ENCODE data around the gene PRRC2B.
"Not testable (repeated sequence)": the region's sequence is repeated elsewhere in the genome, so short reads cannot be mapped to it uniquely, and the experiment has no call there.

Gene PRRC2B

GRCh38 chr9:131370638-131371037, 23.2 kb upstream of the PRRC2B start:
- no peak for DNase-seq (ENCODE audit: low read depth)
- no peak overlapping the region for H3K4me3 ChIP-seq (ENCODE audit: low read depth, low read length)
- in situ Hi-C loops (cut with HindIII; ENCODE audit: low sequenced_read_pairs), result no loop called here
- TF ChIP-seq CTCF (IDR thresholded peaks at IDR 0.05; ENCODE audit: low read depth, low read length, missing control alignments), result no peak

GRCh38 chr9:131372599-131372973, 21.3 kb upstream of the PRRC2B start:
- in situ Hi-C loops (cut with HindIII; ENCODE audit: low sequenced_read_pairs); DNase-seq (ENCODE audit: low read depth): not testable (repeated sequence)
- peak overlapping the region; percentile 64 for H3K4me3 ChIP-seq (ENCODE audit: low read depth, low read length)

- H3K4me3 ChIP-seq (ENCODE audit: low read depth, low read length); in situ Hi-C loops (cut with HindIII; ENCODE audit: low sequenced_read_pairs); DNase-seq (ENCODE audit: low read depth): not testable (repeated sequence)
Measured at GRCh38 chr9:131374638-131375037, 19.2 kb upstream of the PRRC2B start.

- no peak overlapping the region for H3K4me3 ChIP-seq (ENCODE audit: low read depth, low read length)
- no peak for TF ChIP-seq CTCF (IDR thresholded peaks at IDR 0.05; ENCODE audit: low read depth, low read length, missing control alignments)
- in situ Hi-C loops (cut with HindIII; ENCODE audit: low sequenced_read_pairs), result no loop called here
- DNase-seq (ENCODE audit: low read depth), result no peak
Measured at GRCh38 chr9:131379056-131379455, 14.8 kb upstream of the PRRC2B start.

- in situ Hi-C loops (cut with HindIII; ENCODE audit: low sequenced_read_pairs), result no loop called here
- no peak overlapping the region for H3K4me3 ChIP-seq (ENCODE audit: low read depth, low read length)
- peak; percentile 88 for DNase-seq (ENCODE audit: low read depth)
- TF ChIP-seq CTCF (IDR thresholded peaks at IDR 0.05; ENCODE audit: low read depth, low read length, missing control alignments), result no peak
Measured at GRCh38 chr9:131382850-131383729, 10.8 kb upstream of the PRRC2B start.

GRCh38 chr9:131385296-131385695, 8.6 kb upstream of the PRRC2B start:
- TF ChIP-seq CTCF (IDR thresholded peaks at IDR 0.05; ENCODE audit: low read depth, low read length, missing control alignments), result no peak
- in situ Hi-C loops (cut with HindIII; ENCODE audit: low sequenced_read_pairs), result no loop called here

GRCh38 chr9:131386281-131386680, 7.6 kb upstream of the PRRC2B start:
- DNase-seq (ENCODE audit: low read depth), result no peak
- H3K4me3 ChIP-seq (ENCODE audit: low read depth, low read length), result no peak overlapping the region
- TF ChIP-seq CTCF (IDR thresholded peaks at IDR 0.05; ENCODE audit: low read depth, low read length, missing control alignments), result no peak
- in situ Hi-C loops (cut with HindIII; ENCODE audit: low sequenced_read_pairs), result no loop called here

More at GRCh38 chr9:131385296-131385695, 8.6 kb upstream of the PRRC2B start:
- no peak overlapping the region for H3K4me3 ChIP-seq (ENCODE audit: low read depth, low read length)
- DNase-seq (ENCODE audit: low read depth), result no peak

Data from astrocyte of the cerebellum (primary cell).